ENCODE measurements around the gene ISG20L2. TPM values are rescaled to one million over a fixed set of nuclear protein-coding genes. Genes with fewer than 3 reads are reported as not detected.

Gene ISG20L2
- total and polyA plus RNA-seq, 2 donors (not counting 3 experiments of a cell fraction or from before 2014, with no cell fraction given) = 33.2 to 35.3 TPM

DNA sequence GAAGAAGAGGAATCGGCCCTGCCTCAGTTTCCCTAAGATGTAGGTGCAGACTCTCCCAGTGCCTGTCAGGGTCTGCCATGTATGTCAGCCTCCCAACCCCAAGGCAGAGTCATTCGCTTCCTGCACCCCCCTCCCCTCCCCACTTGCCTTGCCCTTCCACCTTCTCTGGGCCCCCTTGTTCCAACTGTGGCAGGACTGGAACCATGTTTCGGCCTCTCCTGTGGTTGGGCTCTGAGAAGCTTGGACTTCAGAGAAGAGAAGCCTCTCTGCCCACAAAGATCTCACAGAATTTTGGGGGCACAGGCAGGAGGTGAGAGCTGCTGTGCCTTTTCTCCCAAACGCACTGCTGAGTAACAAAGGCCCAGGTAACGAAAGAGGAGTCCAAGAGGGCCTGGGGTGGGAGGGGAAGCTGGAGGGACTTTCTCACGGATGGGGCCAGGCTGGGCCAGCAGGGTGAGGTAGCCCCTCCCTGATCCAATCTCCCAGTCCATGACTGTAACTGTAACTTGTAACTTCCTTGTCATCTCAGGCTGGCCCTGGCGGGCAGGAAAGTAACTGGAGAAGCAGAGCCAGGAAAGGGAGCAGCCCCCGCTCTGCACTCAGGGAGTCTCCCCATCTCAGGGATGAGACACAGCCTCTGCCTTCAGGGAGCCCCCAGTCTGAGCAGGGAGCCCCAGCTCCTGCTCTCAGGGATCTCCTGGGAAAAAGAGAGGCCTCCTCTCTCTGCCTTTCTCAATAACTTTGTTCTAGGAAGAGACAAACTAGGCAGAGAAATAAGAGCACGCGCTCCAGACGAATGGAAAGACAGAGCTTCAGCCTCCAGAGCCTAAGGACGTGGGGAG lies 34.5 kb downstream of the ISG20L2 start:
- Histone ChIP-seq H3K4me3 (replicated peaks in 1 of 3; ENCODE audit: insufficient read depth in 1 of 3, low read depth in 1 of 3, low read length in 3 of 3) (no peak overlapping the region), H3K9me3 (replicated peaks; ENCODE audit: control insufficient read depth, insufficient read depth, low read length) (no peaks in the 10 kb centered on the region), H3K4me1 (ENCODE audit: control insufficient read depth, extremely low read depth, insufficient read depth, low read length) (no peaks in the 10 kb centered on the region), H3K27ac (ENCODE audit: insufficient read depth, low read depth, low read length) (no peak overlapping the region), H3K4me2 (ENCODE audit: insufficient read depth, low read length) (no peak overlapping the region), H3K79me2 (ENCODE audit: control insufficient read depth, insufficient read depth, low read length) (no peaks in the 10 kb centered on the region), H3K27me3 (ENCODE audit: control insufficient read depth in 2 of 2, insufficient read depth in 2 of 2, low read length in 2 of 2) (peaks cover 12 to 20% of the 10 kb centered on the region in 2 experiments), H3K9ac (replicated peaks; ENCODE audit: extremely low read depth, insufficient read depth, low read length) (no peak overlapping the region), H2AFZ (ENCODE audit: low read depth, low read length) (no peak overlapping the region), H4K20me1 (replicated peaks; ENCODE audit: control insufficient read depth, extremely low read depth, insufficient read depth, low read length) (no peaks in the 10 kb centered on the region), H3K9me1 (replicated peaks; ENCODE audit: control insufficient read depth, extremely low read depth, insufficient read depth, low read length) (no peaks in the 10 kb centered on the region), H3K36me3 (ENCODE audit: control insufficient read depth in 2 of 2, extremely low read depth in 1 of 2, insufficient read depth in 2 of 2, low read length in 2 of 2) (no peaks in the 10 kb centered on the region)
- CTCF ChIA-PET = interaction anchor here (1.3 to 16.7 kb wide), 4 partner anchors 10 to 32 kb away, joined by 3 to 453 read pairs (median 9); partner anchors contain the start of gene CRABP2
- BruUV-seq (replicated peaks) = no TSS peak
- TF ChIP-seq FOS (IDR thresholded peaks at IDR 0.05; ENCODE audit: borderline replicate concordance, insufficient read depth, low read length) (no peak), MYC (IDR thresholded peaks at IDR 0.05; ENCODE audit: low read depth, low read length) (no peak), EZH2 (IDR thresholded peaks at IDR 0.05; ENCODE audit: borderline replicate concordance, low read depth, low read length, severe bottlenecking) (no peak), POLR2AphosphoS5 (IDR thresholded peaks at IDR 0.05; ENCODE audit: insufficient read depth, low read depth, low read length) (no peak), GATA2 (IDR thresholded peaks at IDR 0.05; ENCODE audit: insufficient read depth, insufficient read length, low read depth, low read length) (no peak), JUN (IDR thresholded peaks at IDR 0.05; ENCODE audit: borderline replicate concordance, insufficient read depth, insufficient read length, low read depth) (no peak), POLR2A (IDR thresholded peaks at IDR 0.05; ENCODE audit: low read depth, low read length) (no peak)
- TF ChIP-seq, protein P1, sequence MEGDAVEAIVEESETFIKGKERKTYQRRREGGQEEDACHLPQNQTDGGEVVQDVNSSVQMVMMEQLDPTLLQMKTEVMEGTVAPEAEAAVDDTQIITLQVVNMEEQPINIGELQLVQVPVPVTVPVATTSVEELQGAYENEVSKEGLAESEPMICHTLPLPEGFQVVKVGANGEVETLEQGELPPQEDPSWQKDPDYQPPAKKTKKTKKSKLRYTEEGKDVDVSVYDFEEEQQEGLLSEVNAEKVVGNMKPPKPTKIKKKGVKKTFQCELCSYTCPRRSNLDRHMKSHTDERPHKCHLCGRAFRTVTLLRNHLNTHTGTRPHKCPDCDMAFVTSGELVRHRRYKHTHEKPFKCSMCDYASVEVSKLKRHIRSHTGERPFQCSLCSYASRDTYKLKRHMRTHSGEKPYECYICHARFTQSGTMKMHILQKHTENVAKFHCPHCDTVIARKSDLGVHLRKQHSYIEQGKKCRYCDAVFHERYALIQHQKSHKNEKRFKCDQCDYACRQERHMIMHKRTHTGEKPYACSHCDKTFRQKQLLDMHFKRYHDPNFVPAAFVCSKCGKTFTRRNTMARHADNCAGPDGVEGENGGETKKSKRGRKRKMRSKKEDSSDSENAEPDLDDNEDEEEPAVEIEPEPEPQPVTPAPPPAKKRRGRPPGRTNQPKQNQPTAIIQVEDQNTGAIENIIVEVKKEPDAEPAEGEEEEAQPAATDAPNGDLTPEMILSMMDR (IDR thresholded peaks at IDR 0.05; ENCODE audit: extremely low read depth in 1 of 2, insufficient read depth in 1 of 2, low read depth in 1 of 2, low read length in 2 of 2) = no peak
- TF ChIP-seq, protein P2, sequence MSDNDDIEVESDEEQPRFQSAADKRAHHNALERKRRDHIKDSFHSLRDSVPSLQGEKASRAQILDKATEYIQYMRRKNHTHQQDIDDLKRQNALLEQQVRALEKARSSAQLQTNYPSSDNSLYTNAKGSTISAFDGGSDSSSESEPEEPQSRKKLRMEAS (IDR thresholded peaks at IDR 0.05; ENCODE audit: insufficient read depth, insufficient read length) = no peak
- DNase-seq (ENCODE audit: low read depth, low spot score) (no peak), FAIRE-seq (no peak)
- dilution Hi-C loops (cut with MboI; ENCODE audit: extremely low pct_ligation_motif_present, low sequenced_read_pairs) = no loop called here
- POLR2A ChIA-PET = no interaction called here
- intact Hi-C loops (cut with micrococcal nuclease) = no loop called here

All from endothelial cell of umbilical vein (primary cell).